Measurements from ENCODE around the gene HACD3.
"Not testable (repeated sequence)": the region's sequence is repeated elsewhere in the genome, so short reads cannot be mapped to it uniquely, and the experiment has no call there.

Gene HACD3

DNA sequence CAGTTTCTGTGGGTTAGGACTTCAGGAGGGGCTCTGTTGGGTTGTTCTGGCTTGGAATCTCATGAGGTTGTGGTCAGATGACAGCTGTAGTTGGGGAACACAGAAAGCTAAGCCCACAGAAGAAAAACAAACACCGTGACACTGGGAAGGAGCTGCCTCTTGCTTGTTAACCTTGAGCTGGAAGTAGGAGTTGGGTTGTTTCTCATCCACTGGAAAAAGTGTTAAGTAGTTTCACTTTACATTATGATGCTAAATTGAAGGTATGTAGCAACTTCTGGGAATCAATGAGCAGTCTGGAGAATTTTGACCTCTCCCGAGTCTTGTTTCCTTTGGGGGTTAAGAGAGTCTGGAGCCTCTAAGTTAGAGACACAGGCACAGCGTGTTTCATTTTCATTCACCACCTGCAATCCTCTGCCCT, 20.4 kb downstream of the HACD3 start:
- no peak for DNase-seq

- no peak for DNase-seq
These were observed 20.9 kb downstream of the HACD3 start for GRCh38 chr15:65551183-65551582.

DNA sequence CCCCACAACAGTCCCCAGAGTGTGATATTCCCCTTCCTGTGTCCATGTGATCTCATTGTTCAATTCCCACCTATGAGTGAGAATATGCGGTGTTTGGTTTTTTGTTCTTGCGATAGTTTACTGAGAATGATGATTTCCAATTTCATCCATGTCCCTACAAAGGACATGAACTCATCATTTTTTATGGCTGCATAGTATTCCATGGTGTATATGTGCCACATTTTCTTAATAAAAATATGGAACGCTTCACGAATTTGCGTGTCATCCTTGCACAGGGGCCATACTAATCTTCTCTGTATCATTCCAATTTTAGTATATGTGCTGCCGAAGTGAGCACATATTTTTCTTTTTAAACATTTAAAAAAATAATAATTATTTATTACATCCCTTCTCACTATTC, 22.6 kb downstream of the HACD3 start:
- DNase-seq = not testable (repeated sequence)

DNA sequence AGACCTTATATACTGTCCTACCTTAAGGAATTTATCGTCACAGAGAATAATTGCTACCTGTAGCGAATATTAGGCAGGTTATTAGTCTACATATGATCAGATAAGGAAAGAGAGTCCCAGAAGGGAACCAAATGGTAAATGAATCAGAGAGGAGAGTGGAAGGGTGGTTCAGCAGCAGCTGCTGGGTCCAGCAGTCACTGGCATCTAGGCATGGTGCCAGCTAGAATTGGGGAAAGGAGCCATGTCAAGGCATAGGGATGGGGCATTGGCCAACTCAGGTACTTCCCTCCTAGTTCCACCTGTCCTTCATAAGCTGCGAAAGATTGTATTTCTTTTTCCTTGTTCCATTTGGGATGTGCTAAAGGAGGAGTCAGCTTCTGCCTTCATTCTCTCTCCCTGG, 23.4 kb downstream of the HACD3 start:
- DNase-seq = no peak

GRCh38 chr15:65556622-65557021, 26.4 kb downstream of the HACD3 start:
- no peak for DNase-seq

GRCh38 chr15:65558336-65558735, 28.1 kb downstream of the HACD3 start:
- DNase-seq = no peak

GRCh38 chr15:65558997-65559760, 28.9 kb downstream of the HACD3 start:
- no peak for DNase-seq

DNA sequence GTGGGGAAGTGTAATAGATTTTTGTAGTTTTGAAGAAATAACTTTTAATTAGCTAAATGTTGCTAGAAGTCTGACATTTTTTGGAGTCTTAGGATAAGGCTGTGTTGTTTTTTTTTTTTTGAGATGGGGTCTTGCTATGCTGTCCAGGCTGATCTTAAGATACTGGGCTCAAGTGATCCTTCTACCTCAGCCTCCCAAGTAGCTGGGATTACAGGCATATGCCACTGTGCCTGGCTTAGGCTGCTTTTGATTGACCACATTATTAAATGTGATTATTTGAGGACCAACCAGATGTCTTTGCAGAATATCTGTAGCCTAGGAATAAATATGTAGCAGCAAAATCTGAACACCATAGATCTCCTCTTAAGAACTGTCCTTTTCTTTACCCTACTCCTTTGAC, 29.7 kb downstream of the HACD3 start:
- DNase-seq = no peak

- no peak for DNase-seq
These were observed 31.7 kb downstream of the HACD3 start for GRCh38 chr15:65561934-65562333.

GRCh38 chr15:65569728-65570127, 39.5 kb downstream of the HACD3 start:
- DNase-seq = no peak

- DNase-seq = no peak
These were observed 41.7 kb downstream of the HACD3 start for GRCh38 chr15:65571971-65572370.

- no peak for DNase-seq
These were observed 46.4 kb downstream of the HACD3 start for GRCh38 chr15:65576664-65577063.

- no peak for DNase-seq
These were observed 47.1 kb downstream of the HACD3 start for GRCh38 chr15:65577129-65577996.

DNA sequence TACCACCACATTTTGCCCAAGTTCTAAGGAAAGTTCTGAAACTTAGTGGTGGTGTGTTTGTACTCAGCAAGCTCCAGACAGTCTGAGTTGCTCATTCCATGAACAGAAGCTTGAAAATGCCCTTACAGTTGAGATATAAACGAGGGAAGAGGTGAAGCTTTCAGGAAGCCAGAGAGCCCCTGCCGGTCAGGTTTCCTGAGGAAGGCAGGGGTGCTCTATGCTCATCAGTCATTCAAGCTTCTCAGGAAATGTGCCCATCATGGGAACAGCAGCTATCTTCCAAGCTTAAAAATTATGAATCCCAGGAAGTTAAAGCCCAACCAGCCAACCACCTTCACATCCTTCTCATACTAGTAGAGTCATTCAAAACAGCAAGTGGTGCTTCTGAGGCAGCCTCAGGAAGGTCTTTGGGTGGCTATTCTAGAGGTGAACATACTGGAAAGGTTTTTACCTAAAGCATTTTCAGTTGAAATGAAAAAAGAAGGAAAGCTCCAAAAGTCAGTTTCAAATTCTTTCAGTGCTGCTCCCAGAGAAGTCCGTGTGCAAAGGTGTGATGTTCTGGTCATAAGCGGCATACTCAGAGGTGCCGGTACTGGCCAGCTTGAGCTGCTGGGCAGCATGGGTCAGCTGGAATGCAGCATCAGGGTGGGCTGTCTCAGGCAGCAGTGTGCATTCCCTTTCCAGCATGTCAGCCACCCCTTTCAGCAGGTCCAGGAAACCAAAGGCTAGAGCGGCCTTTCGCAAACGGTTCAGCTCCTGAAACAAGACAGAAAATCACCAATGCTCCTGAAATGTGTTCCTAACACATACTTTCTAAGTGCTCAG, 48.9 kb downstream of the HACD3 start:
- DNase-seq = no peak

DNA sequence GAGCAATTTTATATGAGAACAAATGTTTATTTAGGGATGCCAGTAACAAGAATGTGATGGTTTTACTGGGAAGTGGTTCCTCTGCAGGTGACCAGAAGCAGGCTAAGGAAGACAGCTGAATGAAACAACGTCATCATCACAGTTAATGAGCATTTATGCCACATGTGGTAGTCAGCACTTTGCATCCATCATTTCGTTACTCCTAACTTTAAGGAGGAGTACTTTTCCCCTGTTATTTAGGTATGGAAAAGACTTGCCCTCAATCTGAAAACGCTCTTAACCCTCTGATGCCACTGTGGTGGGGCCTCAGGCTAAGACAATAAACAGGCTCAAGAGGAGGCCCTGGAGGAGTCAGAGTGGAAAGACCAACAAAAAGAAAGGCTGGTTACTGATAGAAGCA, 49.5 kb downstream of the HACD3 start:
- no peak for DNase-seq

DNA sequence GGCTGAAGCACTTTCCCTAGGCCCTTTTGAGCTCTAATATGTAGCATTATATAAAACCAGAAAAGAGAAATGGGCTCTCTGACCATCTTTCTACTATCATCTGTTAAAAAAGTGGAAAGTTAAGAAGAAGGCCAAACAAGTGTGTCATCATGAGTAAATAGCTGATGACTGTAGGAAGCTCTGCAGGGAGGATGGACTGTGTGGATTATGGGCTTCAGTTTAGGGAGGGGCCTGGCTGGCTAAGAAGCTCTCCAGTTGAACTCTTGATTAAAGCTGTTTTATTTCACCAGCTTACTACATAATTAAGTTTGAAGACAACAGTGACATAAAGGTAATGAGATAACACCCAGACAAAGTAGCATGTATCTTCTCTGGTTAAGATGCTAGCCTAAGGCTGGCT, 50.0 kb downstream of the HACD3 start:
- DNase-seq = no peak

DNA sequence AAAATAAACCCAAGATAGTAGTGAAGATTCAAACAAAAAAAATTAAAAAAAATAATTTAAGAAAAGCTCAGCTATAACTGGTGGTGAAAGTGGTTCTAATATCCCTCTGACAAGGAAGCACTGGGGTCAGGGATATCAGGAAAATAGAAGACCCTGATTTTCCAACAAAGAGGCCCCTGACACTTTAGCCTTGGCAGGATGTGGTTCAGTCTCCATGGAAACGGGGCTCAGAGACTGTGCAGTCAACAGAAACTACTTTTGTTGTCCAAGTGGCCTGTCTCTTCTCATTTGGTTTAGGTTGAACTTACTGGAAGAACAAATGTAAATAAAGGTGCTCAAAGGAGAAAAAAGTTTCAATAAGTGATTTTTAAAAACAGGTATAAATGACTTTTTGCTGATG, 53.4 kb downstream of the HACD3 start:
- DNase-seq = peak; percentile 63

GRCh38 chr15:65584241-65584640, 54.0 kb downstream of the HACD3 start:
- no peak for DNase-seq

GRCh38 chr15:65587094-65587493, 56.8 kb downstream of the HACD3 start:
- no peak for DNase-seq

DNA sequence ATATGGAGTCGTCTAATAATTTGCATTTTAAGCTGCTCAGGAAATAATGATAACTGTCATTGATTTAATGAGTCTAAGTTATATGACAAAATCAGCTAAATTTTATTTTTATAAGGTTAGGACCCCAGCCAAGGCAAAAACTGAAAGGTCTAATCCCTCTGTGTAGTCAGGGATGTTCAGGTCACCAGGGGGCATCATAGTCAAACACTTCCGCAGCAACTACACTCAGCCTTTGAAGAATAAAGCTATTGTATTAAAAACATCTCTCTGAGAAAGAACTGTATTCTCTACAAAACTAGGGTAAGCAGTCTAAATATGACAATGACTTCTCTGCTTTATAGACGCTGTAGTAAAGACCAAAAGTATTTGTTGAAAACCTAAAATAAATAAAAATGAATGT, 65.7 kb downstream of the HACD3 start:
- no peak for DNase-seq

GRCh38 chr15:65598468-65598867, 68.2 kb downstream of the HACD3 start:
- DNase-seq = no peak

DNA sequence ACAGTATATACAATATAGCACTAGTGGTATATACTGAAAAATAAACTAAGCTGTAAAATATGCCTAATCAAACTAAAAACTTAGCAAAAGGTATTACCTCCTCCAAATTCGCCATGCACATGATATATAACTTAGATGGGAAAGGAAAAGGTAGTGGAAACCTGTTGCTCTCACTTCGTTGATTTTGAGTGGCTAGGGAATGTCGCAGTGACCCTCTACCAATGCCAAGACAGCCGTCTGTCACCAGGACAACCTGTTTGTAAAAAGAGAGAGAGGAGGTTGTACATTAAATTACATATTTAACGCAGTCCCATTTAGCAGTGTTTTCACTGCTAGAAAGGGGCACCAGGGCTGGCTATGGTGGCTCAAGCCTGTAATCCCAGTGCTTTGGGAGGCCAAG, 69.4 kb downstream of the HACD3 start:
- no peak for DNase-seq

DNA sequence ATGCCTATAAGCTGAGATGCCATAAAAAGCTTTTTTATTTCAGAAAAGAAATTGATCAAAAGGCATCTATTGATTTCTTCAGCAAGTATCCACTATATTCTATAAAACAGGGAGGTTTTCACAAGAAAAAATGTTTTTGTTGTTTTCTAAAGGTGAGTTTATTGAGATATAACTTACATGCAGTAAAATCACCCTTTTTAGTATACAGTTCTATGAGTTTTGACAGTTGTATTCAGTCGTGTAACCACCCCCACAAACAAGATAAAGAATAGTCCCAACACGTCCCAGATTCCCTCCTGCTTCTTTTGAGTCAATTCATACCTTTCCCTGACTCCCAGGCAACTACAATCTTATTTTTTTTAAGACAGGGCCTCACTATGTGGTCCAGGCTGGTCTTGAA, 72.9 kb downstream of the HACD3 start:
- no peak for DNase-seq

All from activated CD4-positive, alpha-beta T cell treated with anti-CD3 and anti-CD28 coated beads, Interleukin-2, amount 50 U/mL, for 16 hours (primary cell).